ENCODE data around the gene TMEM232.

TMEM232 gene

DNA sequence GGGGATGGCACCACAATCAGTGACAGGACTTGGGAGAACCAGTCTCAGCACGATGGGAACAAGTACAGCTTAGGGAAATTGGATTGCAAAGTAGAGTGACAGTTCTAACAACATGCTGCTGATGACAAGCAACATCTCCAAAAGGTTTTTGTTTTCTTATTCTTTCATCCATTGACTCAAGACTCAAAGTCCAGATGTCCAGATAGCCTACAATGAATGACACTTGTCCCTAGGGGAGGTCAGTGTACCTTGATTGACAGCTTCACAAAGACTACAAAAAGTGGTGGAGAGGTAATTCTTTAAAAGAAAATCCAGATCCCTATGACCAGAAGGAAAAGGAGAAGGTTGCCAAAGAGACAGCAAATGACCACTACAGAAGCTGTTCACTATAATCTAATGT lies 323.9 kb downstream of the TMEM232 start:
- TF ChIP-seq, protein P1, sequence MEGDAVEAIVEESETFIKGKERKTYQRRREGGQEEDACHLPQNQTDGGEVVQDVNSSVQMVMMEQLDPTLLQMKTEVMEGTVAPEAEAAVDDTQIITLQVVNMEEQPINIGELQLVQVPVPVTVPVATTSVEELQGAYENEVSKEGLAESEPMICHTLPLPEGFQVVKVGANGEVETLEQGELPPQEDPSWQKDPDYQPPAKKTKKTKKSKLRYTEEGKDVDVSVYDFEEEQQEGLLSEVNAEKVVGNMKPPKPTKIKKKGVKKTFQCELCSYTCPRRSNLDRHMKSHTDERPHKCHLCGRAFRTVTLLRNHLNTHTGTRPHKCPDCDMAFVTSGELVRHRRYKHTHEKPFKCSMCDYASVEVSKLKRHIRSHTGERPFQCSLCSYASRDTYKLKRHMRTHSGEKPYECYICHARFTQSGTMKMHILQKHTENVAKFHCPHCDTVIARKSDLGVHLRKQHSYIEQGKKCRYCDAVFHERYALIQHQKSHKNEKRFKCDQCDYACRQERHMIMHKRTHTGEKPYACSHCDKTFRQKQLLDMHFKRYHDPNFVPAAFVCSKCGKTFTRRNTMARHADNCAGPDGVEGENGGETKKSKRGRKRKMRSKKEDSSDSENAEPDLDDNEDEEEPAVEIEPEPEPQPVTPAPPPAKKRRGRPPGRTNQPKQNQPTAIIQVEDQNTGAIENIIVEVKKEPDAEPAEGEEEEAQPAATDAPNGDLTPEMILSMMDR (IDR thresholded peaks at IDR 0.05), result no peak

DNA sequence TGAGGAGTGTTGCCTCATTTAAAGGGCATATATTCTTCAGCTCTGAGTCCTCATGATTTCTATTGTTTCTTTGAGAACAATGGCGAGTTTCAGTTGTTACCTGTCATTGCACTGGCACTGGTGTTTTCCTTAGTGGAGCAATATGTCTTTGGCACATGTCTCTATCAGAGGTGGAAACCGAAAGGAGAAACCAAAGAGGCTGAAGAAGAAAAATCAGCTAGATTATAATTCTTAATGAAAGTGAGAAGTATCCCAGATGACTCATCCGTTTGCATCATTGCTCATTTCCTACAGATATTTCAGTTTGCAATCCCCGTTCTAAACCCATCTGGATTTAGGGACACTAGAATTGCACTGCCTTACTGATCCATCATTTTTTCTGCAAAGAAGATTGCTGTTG lies 324.6 kb downstream of the TMEM232 start:
- TF ChIP-seq, protein P1 (IDR thresholded peaks at IDR 0.05), result no peak

DNA sequence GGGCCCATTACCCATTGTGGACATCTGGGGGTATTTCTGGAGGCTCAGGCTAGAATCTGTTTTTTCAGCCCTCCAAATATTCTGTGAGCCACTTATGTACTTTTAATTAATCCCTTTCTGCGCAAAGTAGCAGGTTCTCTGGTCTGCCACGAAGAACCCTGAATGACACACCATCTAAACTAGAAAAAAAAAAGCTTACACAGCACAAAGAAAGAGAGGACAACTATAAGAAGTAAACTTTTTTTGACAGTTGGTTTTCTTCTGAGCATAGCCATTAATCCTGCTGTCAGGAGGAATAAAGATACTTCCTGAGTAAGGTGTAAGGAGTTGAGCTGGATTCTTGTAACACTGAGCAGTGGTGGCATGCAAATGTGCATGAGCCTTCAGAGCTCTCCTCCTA lies 327.5 kb downstream of the TMEM232 start:
- TF ChIP-seq, protein P1 (IDR thresholded peaks at IDR 0.05), result no peak

DNA sequence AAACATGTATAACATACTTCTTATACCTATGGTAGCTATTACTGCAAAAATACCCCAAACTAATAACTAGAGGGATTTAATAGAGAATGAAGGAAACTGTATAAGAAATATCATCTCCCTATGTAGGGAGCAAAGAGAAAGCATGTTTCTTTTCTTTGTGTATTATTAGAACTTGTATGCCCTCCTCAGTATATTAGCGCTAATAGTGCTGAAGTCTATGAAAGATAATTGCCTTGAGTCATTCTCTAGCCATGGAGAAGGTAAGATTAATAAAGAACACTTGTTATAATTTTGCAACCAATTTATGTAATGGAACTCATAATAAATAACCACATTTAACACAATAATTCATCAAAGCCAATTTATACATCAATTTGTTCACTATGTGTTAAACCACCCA lies 329.2 kb downstream of the TMEM232 start:
- TF ChIP-seq, protein P1 (IDR thresholded peaks at IDR 0.05), result no peak

DNA sequence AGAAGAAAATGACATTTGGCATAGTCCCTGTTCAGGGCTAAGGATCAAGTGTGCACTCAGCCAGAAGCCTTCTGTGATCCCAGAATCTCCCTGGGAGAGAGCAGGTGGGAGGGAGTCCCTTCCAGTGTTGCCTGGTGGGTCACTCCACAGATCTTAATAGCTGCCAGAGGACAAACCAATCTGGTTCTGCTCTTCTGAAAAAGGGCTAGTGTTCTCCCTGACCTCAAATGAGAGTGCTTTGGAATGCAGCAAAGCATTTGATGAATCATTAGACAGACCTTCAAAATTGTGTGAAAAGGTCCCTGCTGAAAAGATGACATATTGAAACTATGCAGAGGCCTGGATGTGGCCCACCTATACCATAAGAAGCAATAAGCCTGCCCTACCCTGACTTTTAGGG lies 339.7 kb downstream of the TMEM232 start:
- TF ChIP-seq, protein P1 (IDR thresholded peaks at IDR 0.05), result no peak

DNA sequence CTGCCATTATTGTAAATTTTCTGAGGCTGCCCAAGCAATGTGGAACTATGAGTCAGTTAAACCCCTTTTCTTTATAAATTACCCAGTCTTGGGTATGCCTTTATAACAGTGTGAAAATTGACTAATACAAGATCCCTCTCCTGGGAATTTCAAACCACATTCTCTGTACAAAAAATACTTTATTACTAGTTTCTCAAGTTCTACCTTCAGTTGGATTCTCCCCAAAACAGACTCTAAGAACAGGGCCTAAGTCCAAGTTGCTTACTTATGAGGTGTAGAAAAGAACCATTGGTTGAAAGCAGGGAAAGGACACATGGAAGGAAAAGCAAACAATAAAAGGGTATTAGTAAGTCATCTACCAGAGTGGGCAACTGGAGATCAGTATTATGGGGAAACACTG lies 343.2 kb downstream of the TMEM232 start:
- TF ChIP-seq, protein P1 (IDR thresholded peaks at IDR 0.05), result no peak

DNA sequence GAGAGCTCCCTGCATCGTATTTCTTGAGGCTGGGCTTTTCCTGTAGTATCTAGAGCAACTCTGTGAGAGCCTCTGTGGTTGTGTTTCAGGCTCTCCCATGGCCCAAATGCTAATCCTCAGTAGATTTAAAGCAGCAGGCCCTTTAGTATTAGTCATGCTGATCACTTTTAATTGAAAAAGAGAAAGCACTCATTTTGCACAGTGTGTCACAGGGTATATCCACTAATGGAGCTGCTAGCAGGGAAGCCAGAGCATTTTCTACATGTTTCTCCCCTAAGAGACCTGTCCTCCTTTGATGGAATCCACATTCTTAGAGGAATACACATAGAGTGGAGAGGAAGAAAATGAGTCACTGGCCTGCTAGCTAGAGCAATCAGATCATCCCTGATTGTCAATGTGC lies 348.5 kb downstream of the TMEM232 start:
- TF ChIP-seq, protein P1 (IDR thresholded peaks at IDR 0.05), result no peak

DNA sequence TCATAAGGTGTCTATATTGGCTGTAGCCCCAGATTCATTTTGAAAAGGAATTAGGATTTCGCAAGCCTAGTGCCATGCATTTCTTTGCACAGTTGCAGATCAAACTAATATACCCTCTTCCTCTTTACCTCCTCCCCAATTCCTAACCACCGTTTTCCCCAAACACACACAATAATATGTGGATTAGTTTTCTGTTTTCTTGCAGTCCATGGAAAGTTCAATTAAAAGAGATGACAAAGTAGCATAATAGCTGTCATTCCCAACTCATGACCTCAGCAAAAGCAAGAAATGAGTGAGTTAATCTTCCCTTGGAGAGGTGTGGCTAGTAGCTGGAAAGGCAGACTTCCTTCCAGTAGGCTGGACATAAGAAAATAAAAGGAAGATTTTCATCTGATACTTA lies 349.1 kb downstream of the TMEM232 start:
- TF ChIP-seq, protein P1 (IDR thresholded peaks at IDR 0.05), result no peak
